ENCODE measurements around the gene NISCH. TPM values are rescaled to one million over a fixed set of nuclear protein-coding genes. Genes with fewer than 3 reads are reported as not detected.

Gene NISCH
- total RNA-seq, 1 donor from 2014 or later: 63.9 TPM

DNA sequence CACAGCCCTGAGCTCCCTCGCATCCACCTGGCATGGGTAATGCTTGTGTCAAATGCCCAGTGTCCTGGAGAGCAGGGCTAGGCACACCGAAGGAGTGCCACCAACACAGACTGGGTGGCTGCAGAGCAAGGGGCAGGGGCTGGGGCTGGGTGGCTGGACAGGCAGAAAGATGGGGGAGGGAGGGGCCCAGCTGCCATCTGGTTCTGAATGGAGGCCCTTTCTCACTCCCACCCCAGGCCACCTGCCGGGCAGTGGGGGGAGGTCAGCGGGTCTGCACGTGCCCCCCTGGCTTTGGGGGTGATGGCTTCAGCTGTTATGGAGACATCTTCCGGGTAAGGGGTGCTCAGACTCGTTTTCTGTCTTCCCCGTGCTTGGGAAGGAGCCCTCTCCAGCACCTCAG is 56.7 kb downstream of the NISCH start:
- DNase-seq (ENCODE audit: low read depth): no peak

DNA sequence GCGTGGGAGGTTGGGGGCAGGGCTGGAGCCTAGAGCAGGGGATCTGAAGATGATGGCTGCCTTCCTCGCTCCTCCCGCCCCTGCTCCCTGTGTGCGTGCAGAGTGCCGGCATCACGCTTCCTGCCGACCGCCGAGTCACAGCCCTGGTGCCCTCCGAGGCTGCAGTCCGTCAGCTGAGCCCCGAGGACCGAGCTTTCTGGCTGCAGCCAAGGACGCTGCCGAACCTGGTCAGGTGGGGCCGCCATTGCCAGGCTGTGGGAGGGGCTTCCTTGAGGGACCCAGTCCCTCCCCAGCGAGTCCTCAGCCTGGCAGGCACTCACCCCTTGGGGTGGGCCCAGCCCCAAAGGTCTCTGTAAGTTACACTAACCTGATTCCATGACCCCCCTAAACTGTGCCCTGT is 57.3 kb downstream of the NISCH start:
- DNase-seq (ENCODE audit: low read depth): no peak

- no peak for DNase-seq (ENCODE audit: low read depth)
Observed at GRCh38 chr3:52513281-52513680, 57.9 kb downstream of the NISCH start.

- DNase-seq (ENCODE audit: low read depth): no peak
Observed at GRCh38 chr3:52514576-52514975, 59.2 kb downstream of the NISCH start.

GRCh38 chr3:52515192-52515591 is 59.8 kb downstream of the NISCH start:
- no peak for DNase-seq (ENCODE audit: low read depth)

DNA sequence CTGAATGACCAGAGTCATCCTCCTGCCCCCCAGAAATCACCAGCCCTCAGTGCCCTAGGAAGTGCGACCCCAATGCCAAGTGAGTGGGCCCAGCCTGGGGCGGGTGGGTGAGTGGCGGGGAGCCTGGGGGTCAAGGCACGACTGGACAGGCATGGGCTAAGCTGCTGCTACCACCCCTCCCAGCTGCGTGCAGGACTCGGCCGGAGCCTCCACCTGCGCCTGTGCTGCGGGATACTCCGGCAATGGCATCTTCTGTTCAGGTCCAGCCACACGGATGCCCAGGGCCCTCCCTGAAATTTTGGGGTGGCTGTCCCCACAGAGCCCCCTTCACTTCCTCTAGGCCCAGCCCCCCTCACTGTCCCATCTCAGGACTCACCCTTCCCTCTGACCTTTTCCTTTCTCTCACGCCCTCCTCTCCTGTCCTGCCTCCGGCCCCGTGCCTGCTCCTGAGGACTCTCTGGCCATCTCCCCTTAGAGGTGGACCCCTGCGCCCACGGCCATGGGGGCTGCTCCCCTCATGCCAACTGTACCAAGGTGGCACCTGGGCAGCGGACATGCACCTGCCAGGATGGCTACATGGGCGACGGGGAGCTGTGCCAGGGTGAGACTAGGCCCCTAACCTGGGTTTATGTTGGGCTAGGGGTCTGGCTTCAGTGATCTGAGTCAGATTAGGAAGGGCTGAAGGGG is 61.2 kb downstream of the NISCH start:
- no peak for DNase-seq (ENCODE audit: low read depth)

DNA sequence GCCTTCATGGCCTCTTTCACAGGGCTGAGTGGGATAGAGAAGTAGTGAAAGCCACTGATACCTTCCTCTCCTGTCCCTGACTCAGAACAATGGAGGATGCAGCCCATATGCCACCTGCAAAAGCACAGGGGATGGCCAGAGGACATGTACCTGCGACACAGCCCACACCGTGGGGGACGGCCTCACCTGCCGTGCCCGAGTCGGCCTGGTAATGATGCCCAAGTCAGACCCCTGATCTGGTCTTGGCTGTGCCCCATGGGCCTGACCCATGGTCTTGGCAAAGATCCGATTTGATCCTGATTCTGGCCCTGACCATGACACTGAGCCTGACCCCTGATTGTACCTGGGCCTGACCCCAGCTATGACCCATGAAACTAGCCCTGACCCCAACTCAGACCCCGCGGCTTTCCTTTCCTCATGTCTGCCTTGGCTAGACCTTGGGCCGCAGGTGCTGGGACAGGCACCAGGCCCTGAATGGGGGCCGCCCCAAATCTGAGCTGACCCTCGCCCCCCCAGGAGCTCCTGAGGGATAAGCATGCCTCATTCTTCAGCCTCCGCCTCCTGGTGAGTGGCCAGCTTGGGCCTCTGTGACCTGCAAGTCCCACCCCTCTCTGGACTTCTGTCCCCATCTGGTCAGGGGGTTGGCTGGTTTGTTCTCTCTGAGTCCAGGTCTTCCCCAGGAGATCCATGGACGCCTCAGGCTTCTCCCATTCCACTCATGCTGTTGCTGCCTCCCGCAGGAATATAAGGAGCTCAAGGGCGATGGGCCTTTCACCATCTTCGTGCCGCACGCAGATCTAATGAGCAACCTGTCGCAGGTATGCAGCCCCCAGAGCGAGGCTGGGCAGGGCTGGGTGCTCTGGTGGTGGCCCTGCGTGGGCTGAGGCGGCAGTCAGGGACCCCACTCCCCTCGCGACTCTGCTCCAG is 62.7 kb downstream of the NISCH start:
- no peak for DNase-seq (ENCODE audit: low read depth)

- DNase-seq (ENCODE audit: low read depth): no peak
Observed at GRCh38 chr3:52518723-52519444, 63.5 kb downstream of the NISCH start.

DNA sequence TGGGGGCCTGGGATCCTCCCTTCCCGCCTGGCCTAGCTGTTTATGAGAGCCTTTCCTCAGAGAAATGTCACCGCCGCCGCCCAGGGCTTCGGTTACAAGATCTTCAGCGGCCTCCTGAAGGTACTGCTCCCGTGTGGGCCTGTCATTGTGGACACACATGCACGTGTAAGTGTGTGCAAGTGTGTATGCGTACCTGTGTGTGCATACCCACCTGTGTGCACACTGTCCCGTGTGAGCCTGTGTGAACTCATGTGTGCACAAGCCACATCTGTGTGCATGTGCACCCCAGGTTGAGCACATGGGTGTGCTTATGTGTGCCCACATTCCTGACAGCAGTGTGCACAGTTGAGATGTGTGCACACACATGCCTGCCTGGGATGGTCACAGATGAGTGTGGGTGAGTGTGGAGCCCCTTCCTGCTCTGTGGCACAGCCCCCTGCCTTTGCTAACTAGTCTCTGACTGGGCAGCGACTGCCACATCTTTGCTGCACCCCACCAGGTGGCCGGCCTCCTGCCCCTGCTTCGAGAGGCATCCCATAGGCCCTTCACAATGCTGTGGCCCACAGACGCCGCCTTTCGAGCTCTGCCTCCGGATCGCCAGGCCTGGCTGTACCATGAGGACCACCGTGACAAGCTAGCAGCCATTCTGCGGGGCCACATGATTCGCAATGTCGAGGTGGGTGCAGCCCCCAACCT is 64.2 kb downstream of the NISCH start:
- DNase-seq (ENCODE audit: low read depth): no peak

DNA sequence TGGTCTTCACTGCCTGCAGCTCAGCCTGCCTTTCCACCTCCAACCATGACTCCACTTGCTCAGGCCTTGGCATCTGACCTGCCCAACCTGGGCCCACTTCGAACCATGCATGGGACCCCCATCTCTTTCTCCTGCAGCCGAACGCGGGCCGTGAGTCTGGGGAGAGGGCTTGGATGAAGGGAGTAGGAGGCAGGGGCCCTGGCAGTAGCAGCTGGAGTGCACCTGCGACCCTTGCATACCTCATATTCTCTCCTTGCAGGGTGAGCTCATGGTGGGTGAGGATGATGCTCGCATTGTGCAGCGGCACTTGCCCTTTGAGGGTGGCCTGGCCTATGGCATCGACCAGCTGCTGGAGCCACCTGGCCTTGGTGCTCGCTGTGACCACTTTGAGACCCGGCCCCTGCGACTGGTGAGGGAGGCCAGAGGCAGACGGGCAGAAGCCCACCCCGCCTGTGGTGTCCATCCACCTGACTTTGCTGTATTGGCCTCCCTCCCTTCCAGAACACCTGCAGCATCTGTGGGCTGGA is 64.8 kb downstream of the NISCH start:
- no peak for DNase-seq (ENCODE audit: low read depth)

GRCh38 chr3:52520716-52521487 is 65.5 kb downstream of the NISCH start:
- no peak for DNase-seq (ENCODE audit: low read depth)

DNA sequence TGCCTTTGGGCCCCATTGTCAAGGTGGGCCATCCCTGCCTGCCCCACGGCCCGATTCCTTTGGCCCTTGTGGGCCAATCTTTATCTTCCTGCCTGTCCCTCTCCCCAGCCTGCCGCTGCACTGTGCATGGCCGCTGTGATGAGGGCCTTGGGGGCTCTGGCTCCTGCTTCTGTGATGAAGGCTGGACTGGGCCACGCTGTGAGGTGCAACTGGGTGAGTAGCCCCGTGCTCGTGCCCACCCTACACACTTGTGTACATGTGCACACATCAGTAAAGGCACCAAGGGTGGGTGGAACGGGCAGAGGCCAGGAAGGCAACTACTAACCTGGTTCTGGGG is 66.1 kb downstream of the NISCH start:
- DNase-seq (ENCODE audit: low read depth): no peak

GRCh38 chr3:52521881-52522650 is 66.7 kb downstream of the NISCH start:
- DNase-seq (ENCODE audit: low read depth): no peak

DNA sequence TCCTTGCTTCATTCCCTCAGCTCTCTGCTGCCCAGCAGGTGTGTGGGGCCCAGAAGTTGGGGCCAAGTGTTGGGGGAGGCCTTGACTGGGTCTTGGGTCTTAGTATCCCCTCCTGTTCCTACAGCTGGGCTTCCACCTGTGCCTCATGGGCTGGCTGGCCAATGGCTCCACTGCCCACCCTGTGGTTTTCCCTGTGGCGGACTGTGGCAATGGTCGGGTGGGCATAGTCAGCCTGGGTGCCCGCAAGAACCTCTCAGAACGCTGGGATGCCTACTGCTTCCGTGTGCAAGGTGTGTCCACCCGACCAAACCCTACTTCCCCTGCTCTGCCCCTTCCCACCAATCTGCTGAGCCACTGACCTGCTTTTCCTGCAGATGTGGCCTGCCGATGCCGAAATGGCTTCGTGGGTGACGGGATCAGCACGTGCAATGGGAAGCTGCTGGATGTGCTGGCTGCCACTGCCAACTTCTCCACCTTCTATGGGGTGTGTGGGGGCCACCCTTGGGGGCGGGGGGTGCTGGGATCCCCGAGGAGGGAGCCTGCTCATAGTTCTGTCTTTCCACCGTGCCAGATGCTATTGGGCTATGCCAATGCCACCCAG is 67.3 kb downstream of the NISCH start:
- no peak for DNase-seq (ENCODE audit: low read depth)

DNA sequence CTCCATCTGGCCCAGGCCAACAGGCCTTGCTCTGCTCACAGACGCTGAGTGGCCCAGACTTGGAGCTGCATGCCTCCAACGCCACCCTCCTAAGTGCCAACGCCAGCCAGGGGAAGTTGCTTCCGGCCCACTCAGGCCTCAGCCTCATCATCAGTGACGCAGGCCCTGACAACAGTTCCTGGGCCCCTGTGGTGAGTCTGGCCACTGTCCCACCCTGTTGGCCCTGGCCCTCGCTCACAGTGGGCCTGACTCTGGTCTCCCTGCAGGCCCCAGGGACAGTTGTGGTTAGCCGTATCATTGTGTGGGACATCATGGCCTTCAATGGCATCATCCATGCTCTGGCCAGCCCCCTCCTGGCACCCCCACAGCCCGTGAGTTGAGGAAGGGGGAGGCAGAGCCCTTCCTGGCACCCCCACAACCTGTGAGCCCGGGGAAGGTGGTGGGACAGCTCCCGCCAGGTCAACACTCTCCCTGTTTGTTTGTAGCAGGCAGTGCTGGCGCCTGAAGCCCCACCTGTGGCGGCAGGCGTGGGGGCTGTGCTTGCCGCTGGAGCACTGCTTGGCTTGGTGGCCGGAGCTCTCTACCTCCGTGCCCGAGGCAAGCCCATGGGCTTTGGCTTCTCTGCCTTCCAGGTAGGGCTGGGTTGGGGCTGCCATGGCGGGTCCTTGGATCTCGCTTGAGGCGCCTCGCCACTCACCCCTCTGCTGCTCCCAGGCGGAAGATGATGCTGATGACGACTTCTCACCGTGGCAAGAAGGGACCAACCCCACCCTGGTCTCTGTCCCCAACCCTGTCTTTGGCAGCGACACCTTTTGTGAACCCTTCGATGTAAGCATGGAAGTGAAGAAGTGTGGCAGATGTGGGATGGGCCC is 68.2 kb downstream of the NISCH start:
- DNase-seq (ENCODE audit: low read depth): no peak

DNA sequence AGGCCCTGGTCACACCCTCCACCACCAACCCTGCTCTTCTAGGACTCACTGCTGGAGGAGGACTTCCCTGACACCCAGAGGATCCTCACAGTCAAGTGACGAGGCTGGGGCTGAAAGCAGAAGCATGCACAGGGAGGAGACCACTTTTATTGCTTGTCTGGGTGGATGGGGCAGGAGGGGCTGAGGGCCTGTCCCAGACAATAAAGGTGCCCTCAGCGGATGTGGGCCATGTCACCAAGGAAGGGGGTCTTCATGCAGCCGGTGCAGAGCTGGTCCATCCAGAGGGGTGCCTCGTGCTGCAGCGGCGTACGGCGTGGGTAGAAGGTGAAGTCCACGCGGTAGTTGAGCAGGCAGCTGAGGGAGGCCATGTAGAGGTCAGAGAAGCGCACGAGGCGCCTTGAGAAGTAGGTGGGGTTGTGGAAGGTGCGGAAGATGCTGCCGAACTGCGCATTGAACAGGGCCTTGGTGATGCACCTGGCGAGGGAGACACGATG is 68.9 kb downstream of the NISCH start:
- DNase-seq (ENCODE audit: low read depth): no peak

DNA sequence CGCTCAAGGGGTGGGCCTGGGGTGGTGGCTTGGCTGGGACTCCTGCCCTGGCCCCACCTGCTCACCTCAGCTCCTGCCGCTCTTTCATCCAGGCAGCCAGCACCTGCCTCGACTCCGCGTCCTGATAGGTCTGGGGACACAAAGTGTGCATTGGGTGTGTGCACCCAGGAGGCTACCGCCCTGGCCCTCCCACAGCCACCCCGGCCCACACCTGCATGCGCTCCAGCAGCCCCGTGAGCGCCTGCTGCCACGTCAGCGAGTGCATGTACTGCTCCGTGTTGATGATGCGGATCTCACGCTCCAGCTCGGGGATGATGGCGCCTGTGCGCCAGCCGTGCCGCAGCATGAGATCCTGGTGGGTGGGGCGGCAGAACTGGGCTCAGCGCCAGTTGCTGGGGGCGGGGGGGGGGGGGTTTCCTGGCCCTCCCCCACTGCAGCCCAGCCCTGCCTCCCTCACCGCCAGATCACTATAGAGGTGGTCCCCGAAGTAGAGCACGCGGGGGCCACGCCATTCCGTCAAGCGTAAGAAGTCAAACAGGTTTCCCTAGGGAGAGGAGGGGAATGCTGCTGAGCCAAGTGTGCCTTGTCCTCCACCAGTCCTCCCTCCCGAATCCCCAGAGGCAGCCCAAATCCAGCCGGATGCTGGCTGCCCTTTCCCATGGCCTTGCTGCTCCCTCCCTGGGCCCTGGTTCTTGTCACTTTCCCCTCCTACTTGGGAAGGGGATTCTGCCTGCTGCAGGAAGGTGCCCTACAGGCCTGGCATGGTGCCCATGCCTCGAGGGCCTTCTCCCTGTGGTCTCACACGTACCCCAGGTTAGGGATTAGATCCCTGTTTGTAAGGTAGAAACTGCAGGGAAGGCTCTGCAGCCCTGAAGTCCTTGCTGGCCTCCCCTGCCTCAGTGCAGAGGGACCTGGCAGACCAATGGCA is 69.6 kb downstream of the NISCH start:
- DNase-seq (ENCODE audit: low read depth): no peak

Data from myocyte (in vitro differentiated cells).